Jurkat, Clone E6-1 (cell line): ENCODE measurements around the gene SRI.
"Not testable (repeated sequence)": the region's sequence is repeated elsewhere in the genome, so short reads cannot be mapped to it uniquely, and the experiment has no call there.

ENCODE experiments used
- DNase-seq: peaks from one replicate; pipeline ENCODE4 v3.0.0-alpha.2; 2011; ENCODE audit warnings: low read depth, low spot score
- H3K4me3 ChIP-seq: 2 replicates; pipeline ENCODE4 v1.5.1; 2011; ENCODE audit warnings: mild to moderate bottlenecking, low read length, control low read depth, moderate library complexity

The SRI gene

GRCh38 chr7:88200261-88200660 lies 19.6 kb downstream of the SRI start:
- H3K4me3 ChIP-seq, result no peak overlapping the region
- no peak for DNase-seq

- no peak for DNase-seq
- no peak overlapping the region for H3K4me3 ChIP-seq
These were observed 27.9 kb downstream of the SRI start for GRCh38 chr7:88191911-88192310.

GRCh38 chr7:88185650-88186049 lies 34.2 kb downstream of the SRI start:
- no peak for DNase-seq

GRCh38 chr7:88184848-88185304 lies 35.0 kb downstream of the SRI start:
- no peak overlapping the region for H3K4me3 ChIP-seq
- DNase-seq, result no peak

More at GRCh38 chr7:88185650-88186049, 34.2 kb downstream of the SRI start:
- no peak overlapping the region for H3K4me3 ChIP-seq

GRCh38 chr7:88183051-88183450 lies 36.8 kb downstream of the SRI start:
- H3K4me3 ChIP-seq, result no peak overlapping the region
- DNase-seq, result no peak

GRCh38 chr7:88176190-88176589 lies 43.6 kb downstream of the SRI start:
- no peak overlapping the region for H3K4me3 ChIP-seq
- DNase-seq, result no peak

GRCh38 chr7:88172842-88173241 lies 47.0 kb downstream of the SRI start:
- H3K4me3 ChIP-seq, result no peak overlapping the region
- no peak for DNase-seq

GRCh38 chr7:88169717-88170320 lies 50.0 kb downstream of the SRI start:
- DNase-seq, result peak; percentile 18

GRCh38 chr7:88167721-88168120 lies 52.1 kb downstream of the SRI start:
- DNase-seq, result no peak
- no peak overlapping the region for H3K4me3 ChIP-seq

More at GRCh38 chr7:88169717-88170320, 50.0 kb downstream of the SRI start:
- H3K4me3 ChIP-seq, result no peak overlapping the region

GRCh38 chr7:88167223-88167622 lies 52.6 kb downstream of the SRI start:
- no peak overlapping the region for H3K4me3 ChIP-seq

GRCh38 chr7:88165697-88166096 lies 54.1 kb downstream of the SRI start:
- no peak overlapping the region for H3K4me3 ChIP-seq
- DNase-seq, result no peak

More at GRCh38 chr7:88167223-88167622, 52.6 kb downstream of the SRI start:
- DNase-seq, result no peak

- not testable (repeated sequence) for DNase-seq, H3K4me3 ChIP-seq
These were observed 60.1 kb downstream of the SRI start for GRCh38 chr7:88159741-88160140.

- H3K4me3 ChIP-seq, result no peak overlapping the region
- no peak for DNase-seq
These were observed 63.5 kb downstream of the SRI start for GRCh38 chr7:88156356-88156755.

GRCh38 chr7:88155756-88156155 lies 64.1 kb downstream of the SRI start:
- no peak for DNase-seq
- no peak overlapping the region for H3K4me3 ChIP-seq
